Natural killer cell (primary cell): ENCODE measurements around the gene COL6A2. TPM values are rescaled to one million over a fixed set of nuclear protein-coding genes. Genes with fewer than 3 reads are reported as not detected.
A peak's percentile ranks its signal among the peaks of the same experiment; 100 is the strongest.

Experiments used
- ATAC-seq, 3 donors: fragments of 150-1000 bp in 2 of 3; fragments of 200-7000 bp in 1 of 3; cut with Tn5 transposase; 1 replicate in 1 of 3; 2 replicates in 2 of 3; pipeline ENCODE4 v1.10.0; 2021; ENCODE audit warnings: mild to moderate bottlenecking in 2 of 3, moderate library complexity in 2 of 3
- DNase-seq, 2 donors: peaks; one replicate each; pipeline versions ENCODE4 v3.0.0 to v3.0.0-alpha.2; 2013 to 2021; ENCODE audit warnings: mixed read lengths in 1 of 2
- H3K27ac ChIP-seq: one replicate; pipeline ENCODE4 v1.5.1; 2013; ENCODE audit warnings: mild to moderate bottlenecking, low read length
- H3K27me3 ChIP-seq: one replicate; pipeline ENCODE4 v1.6.1; 2013; ENCODE audit warnings: low read length; ENCODE audit not compliant: control insufficient read depth, insufficient read depth
- H3K36me3 ChIP-seq: one replicate; pipeline ENCODE4 v1.6.1; 2013; ENCODE audit warnings: low read length; ENCODE audit not compliant: control insufficient read depth, insufficient read depth
- H3K4me1 ChIP-seq: one replicate; pipeline ENCODE4 v1.6.1; 2013; ENCODE audit warnings: low read length; ENCODE audit not compliant: control insufficient read depth, insufficient read depth
- H3K4me3 ChIP-seq: one replicate; pipeline ENCODE4 v1.5.1; 2013; ENCODE audit warnings: low read length
- H3K9me3 ChIP-seq: one replicate; pipeline ENCODE4 v1.6.1; 2013; ENCODE audit warnings: low read length; ENCODE audit not compliant: control insufficient read depth, insufficient read depth
- H3K27ac Mint-ChIP-seq, 2 donors: one replicate each; pipeline ENCODE4 v1.8.0; 2022; ENCODE audit warnings: mild to moderate bottlenecking in 2 of 2, mixed read lengths in 2 of 2, moderate library complexity in 1 of 2
- H3K27me3 Mint-ChIP-seq, 2 donors: one replicate each; pipeline ENCODE4 v1.8.0; 2022; ENCODE audit warnings: low read depth in 2 of 2, mixed read lengths in 2 of 2
- H3K36me3 Mint-ChIP-seq: one replicate; pipeline ENCODE4 v1.8.0; 2022; ENCODE audit warnings: mixed read lengths
- H3K4me1 Mint-ChIP-seq, 2 donors: one replicate each; pipeline ENCODE4 v1.8.0; 2022; ENCODE audit warnings: mixed read lengths in 2 of 2
- H3K4me3 Mint-ChIP-seq: one replicate; pipeline ENCODE4 v1.8.0; 2022; ENCODE audit warnings: mild to moderate bottlenecking, moderate library complexity, mixed read lengths
- H3K9me3 Mint-ChIP-seq, 2 donors: one replicate each; pipeline ENCODE4 v1.8.0; 2022; ENCODE audit warnings: mixed read lengths in 2 of 2
- CTCF ChIP-seq: fragments of 200-600 bp; IDR thresholded peaks from one replicate; pipeline ENCODE4 v1.8.0; 2022; ENCODE audit warnings: antibody characterized with exemption
- WGBS: methylation state at CpG from one replicate; pipeline ENCODE4 v1.1.7; 2013; ENCODE audit warnings: missing lambda C conversion rate; ENCODE audit not compliant: insufficient coverage; 5-methylcytosine and 5-hydroxymethylcytosine counted together
- intact Hi-C: fragments of 100-400 bp; cut with micrococcal nuclease; formaldehyde crosslinking; loops from one replicate; pipeline ENCODE4 v1.14.2; 2022
- total RNA-seq, 4 donors: library from RNA; stranded (reverse); fragments of 120-200 nt in 1 of 4; gene quantifications; one replicate each; pipeline versions ENCODE4 v1.2.3 to v1.2.4, GENCODE V29; 2013 to 2022

Gene COL6A2
- total RNA-seq, 3 donors from 2014 or later (not counting 1 experiment from before 2014, with no cell fraction given) = 93.9 to 110 (median 97.2) TPM

- TF ChIP-seq CTCF = no peak
- H3K4me1 ChIP-seq = no peaks in the 10 kb centered on the region
- Mint-ChIP-seq H3K36me3 (no peaks in the 10 kb centered on the region), H3K27me3 (peaks cover 9 to 11% of the 10 kb centered on the region in 2 donors), H3K27ac (no peak overlapping the region), H3K9me3 (no peaks in the 10 kb centered on the region), H3K4me3 (no peak overlapping the region), H3K4me1 (no peaks in the 10 kb centered on the region)
- H3K36me3 ChIP-seq = no peaks in the 10 kb centered on the region
- 89% methylated on average over 12 of the region's 12 CpGs for WGBS
- no peak overlapping the region for H3K27ac ChIP-seq
- ATAC-seq (no peak), DNase-seq (no peak)
- H3K27me3 ChIP-seq = no peaks in the 10 kb centered on the region
- intact Hi-C loops = no loop called here
- H3K4me3 ChIP-seq = no peak overlapping the region
- no peaks in the 10 kb centered on the region for H3K9me3 ChIP-seq
These were observed 61.5 kb downstream of the COL6A2 start for GRCh38 chr21:46159390-46159789.

GRCh38 chr21:46159841-46160656, 62.1 kb downstream of the COL6A2 start:
- Mint-ChIP-seq H3K4me3 (no peak overlapping the region), H3K9me3 (no peaks in the 10 kb centered on the region), H3K36me3 (no peaks in the 10 kb centered on the region), H3K27ac (no peak overlapping the region), H3K4me1 (no peaks in the 10 kb centered on the region), H3K27me3 (peaks cover 11 to 12% of the 10 kb centered on the region in 2 donors)
- ATAC-seq = no peak
- intact Hi-C loops = no loop called here
- H3K27ac ChIP-seq = no peak overlapping the region
- WGBS = 95% methylated on average over 31 of the region's 32 CpGs
- no peak for TF ChIP-seq CTCF
- H3K36me3 ChIP-seq = no peaks in the 10 kb centered on the region
- no peak for DNase-seq
- no peaks in the 10 kb centered on the region for H3K4me1 ChIP-seq
- H3K9me3 ChIP-seq = no peaks in the 10 kb centered on the region
- H3K4me3 ChIP-seq = no peak overlapping the region
- H3K27me3 ChIP-seq = no peaks in the 10 kb centered on the region

GRCh38 chr21:46160657-46160906, 62.7 kb downstream of the COL6A2 start:
- H3K9me3 ChIP-seq = no peaks in the 10 kb centered on the region
- no peaks in the 10 kb centered on the region for H3K4me1 Mint-ChIP-seq
- H3K36me3 ChIP-seq = no peaks in the 10 kb centered on the region
- H3K27ac Mint-ChIP-seq = no peak overlapping the region
- H3K4me3 ChIP-seq = no peak overlapping the region
- H3K4me1 ChIP-seq = no peaks in the 10 kb centered on the region
- TF ChIP-seq CTCF = no peak
- H3K9me3 Mint-ChIP-seq = no peaks in the 10 kb centered on the region
- H3K36me3 Mint-ChIP-seq = no peaks in the 10 kb centered on the region
- DNase-seq (peak in 1 of 2 donors; percentile 13), ATAC-seq (no peak)
- peaks cover 11 to 12% of the 10 kb centered on the region in 2 donors for H3K27me3 Mint-ChIP-seq
- no peak overlapping the region for H3K4me3 Mint-ChIP-seq
- intact Hi-C loops = no loop called here
- no peaks in the 10 kb centered on the region for H3K27me3 ChIP-seq
- H3K27ac ChIP-seq = no peak overlapping the region
- WGBS = 97% methylated on average over 22 of the region's 22 CpGs
